ENCODE data around the gene HTATIP2. TPM values are rescaled to one million over a fixed set of nuclear protein-coding genes. Genes with fewer than 3 reads are reported as not detected.
A peak's percentile ranks its signal among the peaks of the same experiment; 100 is the strongest.

The HTATIP2 gene
- total and polyA plus RNA-seq, 2 experiments from 2014 or later, result 45.0 to 57.5 TPM

- H3K36me3 Mint-ChIP-seq (ENCODE audit: low read depth), result peaks cover 4% of the 10 kb centered on the region; the same call in 1 of the 3 replicates
- Histone ChIP-seq H3K4me2 (peak overlapping the region; percentile 83), H3K36me3 (ENCODE audit: insufficient read depth) (0 out of 2 replicates have a peak, but pooled peaks cover 3% of the 10 kb centered on the region), H3K79me2 (replicated peaks; ENCODE audit: insufficient read depth) (peaks cover 3% of the 10 kb centered on the region; the same call in 1 of the 2 replicates), H3K4me3 (peak overlapping the region; percentile 64), H3K9me2 (ENCODE audit: insufficient read depth) (peaks cover 8% of the 10 kb centered on the region), H3K27ac (ENCODE audit: low read depth) (no peak overlapping the region), H3K4me1 (ENCODE audit: insufficient read depth) (peaks cover 33% of the 10 kb centered on the region), H2AFZ (peak overlapping the region; percentile 84), H4K20me1 (replicated peaks; ENCODE audit: insufficient read depth) (no peaks in the 10 kb centered on the region), H3K27me3 (ENCODE audit: insufficient read depth) (peaks cover 30% of the 10 kb centered on the region), H3F3A (replicated peaks; ENCODE audit: low read depth) (no peaks in the 10 kb centered on the region; the same call in 1 of the 2 replicates)
- peak overlapping the region; percentile 76 for H3K4me3 Mint-ChIP-seq
- H3K27ac Mint-ChIP-seq, result no peak overlapping the region; the same call in 1 of the 2 replicates
- H3K9me3 Mint-ChIP-seq, result peaks cover 3% of the 10 kb centered on the region; the same call in 2 of the 3 replicates
- peaks cover 13% of the 10 kb centered on the region for H3K27me3 Mint-ChIP-seq (ENCODE audit: insufficient read depth, low read depth, poor library complexity)
- H3K4me1 Mint-ChIP-seq, result peaks cover 37% of the 10 kb centered on the region
- ATAC-seq, result peak; percentile 39
- no peak for DNase-seq (ENCODE audit: low spot score)
- no peak for TF ChIP-seq EZH2phosphoT487 (IDR thresholded peaks at IDR 0.05; ENCODE audit: unreplicated experiment)
- TF ChIP-seq JUNB (IDR thresholded peaks at IDR 0.05; ENCODE audit: unreplicated experiment), result no peak
- TF ChIP-seq EZH2 (IDR thresholded peaks at IDR 0.05; ENCODE audit: low read depth, unreplicated experiment), result no peak
- TF ChIP-seq CREB1 (CRISPR knock-in tag; IDR thresholded peaks at IDR 0.05; ENCODE audit: low read depth), result no peak
- TF ChIP-seq ZNF331 (CRISPR knock-in tag; IDR thresholded peaks at IDR 0.05; ENCODE audit: low read depth), result no peak
- TF ChIP-seq, protein P1, sequence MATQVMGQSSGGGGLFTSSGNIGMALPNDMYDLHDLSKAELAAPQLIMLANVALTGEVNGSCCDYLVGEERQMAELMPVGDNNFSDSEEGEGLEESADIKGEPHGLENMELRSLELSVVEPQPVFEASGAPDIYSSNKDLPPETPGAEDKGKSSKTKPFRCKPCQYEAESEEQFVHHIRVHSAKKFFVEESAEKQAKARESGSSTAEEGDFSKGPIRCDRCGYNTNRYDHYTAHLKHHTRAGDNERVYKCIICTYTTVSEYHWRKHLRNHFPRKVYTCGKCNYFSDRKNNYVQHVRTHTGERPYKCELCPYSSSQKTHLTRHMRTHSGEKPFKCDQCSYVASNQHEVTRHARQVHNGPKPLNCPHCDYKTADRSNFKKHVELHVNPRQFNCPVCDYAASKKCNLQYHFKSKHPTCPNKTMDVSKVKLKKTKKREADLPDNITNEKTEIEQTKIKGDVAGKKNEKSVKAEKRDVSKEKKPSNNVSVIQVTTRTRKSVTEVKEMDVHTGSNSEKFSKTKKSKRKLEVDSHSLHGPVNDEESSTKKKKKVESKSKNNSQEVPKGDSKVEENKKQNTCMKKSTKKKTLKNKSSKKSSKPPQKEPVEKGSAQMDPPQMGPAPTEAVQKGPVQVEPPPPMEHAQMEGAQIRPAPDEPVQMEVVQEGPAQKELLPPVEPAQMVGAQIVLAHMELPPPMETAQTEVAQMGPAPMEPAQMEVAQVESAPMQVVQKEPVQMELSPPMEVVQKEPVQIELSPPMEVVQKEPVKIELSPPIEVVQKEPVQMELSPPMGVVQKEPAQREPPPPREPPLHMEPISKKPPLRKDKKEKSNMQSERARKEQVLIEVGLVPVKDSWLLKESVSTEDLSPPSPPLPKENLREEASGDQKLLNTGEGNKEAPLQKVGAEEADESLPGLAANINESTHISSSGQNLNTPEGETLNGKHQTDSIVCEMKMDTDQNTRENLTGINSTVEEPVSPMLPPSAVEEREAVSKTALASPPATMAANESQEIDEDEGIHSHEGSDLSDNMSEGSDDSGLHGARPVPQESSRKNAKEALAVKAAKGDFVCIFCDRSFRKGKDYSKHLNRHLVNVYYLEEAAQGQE (IDR thresholded peaks at IDR 0.05; ENCODE audit: unreplicated experiment), result no peak
- TF ChIP-seq STAT1 (IDR thresholded peaks at IDR 0.05; ENCODE audit: unreplicated experiment), result no peak
- no peak for TF ChIP-seq ETS1 (IDR thresholded peaks at IDR 0.05)
- TF ChIP-seq, protein P2, sequence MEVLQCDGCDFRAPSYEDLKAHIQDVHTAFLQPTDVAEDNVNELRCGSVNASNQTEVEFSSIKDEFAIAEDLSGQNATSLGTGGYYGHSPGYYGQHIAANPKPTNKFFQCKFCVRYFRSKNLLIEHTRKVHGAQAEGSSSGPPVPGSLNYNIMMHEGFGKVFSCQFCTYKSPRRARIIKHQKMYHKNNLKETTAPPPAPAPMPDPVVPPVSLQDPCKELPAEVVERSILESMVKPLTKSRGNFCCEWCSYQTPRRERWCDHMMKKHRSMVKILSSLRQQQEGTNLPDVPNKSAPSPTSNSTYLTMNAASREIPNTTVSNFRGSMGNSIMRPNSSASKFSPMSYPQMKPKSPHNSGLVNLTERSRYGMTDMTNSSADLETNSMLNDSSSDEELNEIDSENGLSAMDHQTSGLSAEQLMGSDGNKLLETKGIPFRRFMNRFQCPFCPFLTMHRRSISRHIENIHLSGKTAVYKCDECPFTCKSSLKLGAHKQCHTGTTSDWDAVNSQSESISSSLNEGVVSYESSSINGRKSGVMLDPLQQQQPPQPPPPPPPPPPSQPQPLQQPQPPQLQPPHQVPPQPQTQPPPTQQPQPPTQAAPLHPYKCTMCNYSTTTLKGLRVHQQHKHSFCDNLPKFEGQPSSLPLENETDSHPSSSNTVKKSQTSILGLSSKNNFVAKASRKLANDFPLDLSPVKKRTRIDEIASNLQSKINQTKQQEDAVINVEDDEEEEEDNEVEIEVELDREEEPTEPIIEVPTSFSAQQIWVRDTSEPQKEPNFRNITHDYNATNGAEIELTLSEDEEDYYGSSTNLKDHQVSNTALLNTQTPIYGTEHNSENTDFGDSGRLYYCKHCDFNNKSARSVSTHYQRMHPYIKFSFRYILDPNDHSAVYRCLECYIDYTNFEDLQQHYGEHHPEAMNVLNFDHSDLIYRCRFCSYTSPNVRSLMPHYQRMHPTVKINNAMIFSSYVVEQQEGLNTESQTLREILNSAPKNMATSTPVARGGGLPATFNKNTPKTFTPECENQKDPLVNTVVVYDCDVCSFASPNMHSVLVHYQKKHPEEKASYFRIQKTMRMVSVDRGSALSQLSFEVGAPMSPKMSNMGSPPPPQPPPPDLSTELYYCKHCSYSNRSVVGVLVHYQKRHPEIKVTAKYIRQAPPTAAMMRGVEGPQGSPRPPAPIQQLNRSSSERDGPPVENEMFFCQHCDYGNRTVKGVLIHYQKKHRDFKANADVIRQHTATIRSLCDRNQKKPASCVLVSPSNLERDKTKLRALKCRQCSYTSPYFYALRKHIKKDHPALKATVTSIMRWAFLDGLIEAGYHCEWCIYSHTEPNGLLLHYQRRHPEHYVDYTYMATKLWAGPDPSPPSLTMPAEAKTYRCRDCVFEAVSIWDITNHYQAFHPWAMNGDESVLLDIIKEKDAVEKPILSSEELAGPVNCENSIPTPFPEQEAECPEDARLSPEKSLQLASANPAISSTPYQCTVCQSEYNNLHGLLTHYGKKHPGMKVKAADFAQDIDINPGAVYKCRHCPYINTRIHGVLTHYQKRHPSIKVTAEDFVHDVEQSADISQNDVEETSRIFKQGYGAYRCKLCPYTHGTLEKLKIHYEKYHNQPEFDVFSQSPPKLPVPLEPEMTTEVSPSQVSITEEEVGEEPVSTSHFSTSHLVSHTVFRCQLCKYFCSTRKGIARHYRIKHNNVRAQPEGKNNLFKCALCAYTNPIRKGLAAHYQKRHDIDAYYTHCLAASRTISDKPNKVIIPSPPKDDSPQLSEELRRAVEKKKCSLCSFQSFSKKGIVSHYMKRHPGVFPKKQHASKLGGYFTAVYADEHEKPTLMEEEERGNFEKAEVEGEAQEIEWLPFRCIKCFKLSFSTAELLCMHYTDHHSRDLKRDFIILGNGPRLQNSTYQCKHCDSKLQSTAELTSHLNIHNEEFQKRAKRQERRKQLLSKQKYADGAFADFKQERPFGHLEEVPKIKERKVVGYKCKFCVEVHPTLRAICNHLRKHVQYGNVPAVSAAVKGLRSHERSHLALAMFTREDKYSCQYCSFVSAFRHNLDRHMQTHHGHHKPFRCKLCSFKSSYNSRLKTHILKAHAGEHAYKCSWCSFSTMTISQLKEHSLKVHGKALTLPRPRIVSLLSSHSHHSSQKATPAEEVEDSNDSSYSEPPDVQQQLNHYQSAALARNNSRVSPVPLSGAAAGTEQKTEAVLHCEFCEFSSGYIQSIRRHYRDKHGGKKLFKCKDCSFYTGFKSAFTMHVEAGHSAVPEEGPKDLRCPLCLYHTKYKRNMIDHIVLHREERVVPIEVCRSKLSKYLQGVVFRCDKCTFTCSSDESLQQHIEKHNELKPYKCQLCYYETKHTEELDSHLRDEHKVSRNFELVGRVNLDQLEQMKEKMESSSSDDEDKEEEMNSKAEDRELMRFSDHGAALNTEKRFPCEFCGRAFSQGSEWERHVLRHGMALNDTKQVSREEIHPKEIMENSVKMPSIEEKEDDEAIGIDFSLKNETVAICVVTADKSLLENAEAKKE (CRISPR knock-in tag; IDR thresholded peaks at IDR 0.05), result no peak
- no peak for TF ChIP-seq CTCF (conservative IDR thresholded peaks at IDR 0.05; ENCODE audit: low read depth in 2 of 2)
- no peak for TF ChIP-seq ZNF114 (CRISPR knock-in tag; IDR thresholded peaks at IDR 0.05)
- TF ChIP-seq NANOG (IDR thresholded peaks at IDR 0.05; ENCODE audit: borderline replicate concordance), result no peak
- TF ChIP-seq POLR2AphosphoS5 (IDR thresholded peaks at IDR 0.05; ENCODE audit: low read depth), result no peak
Measured at GRCh38 chr11:20364341-20364792, 853 bp downstream of the HTATIP2 start.
